H9 (cell line): ENCODE measurements around the gene OR2T3. TPM values are rescaled to one million over a fixed set of nuclear protein-coding genes. Genes with fewer than 3 reads are reported as not detected.

Experiments
- DNase-seq: peaks from one replicate; pipeline ENCODE4 v3.0.0-alpha.2; 2017
- H2AFZ ChIP-seq: one replicate; pipeline ENCODE4 v1.6.1; 2013; ENCODE audit warnings: mild to moderate bottlenecking, low read length, control low read depth, moderate library complexity
- H2AK5ac ChIP-seq: 2 replicates; pipeline ENCODE4 v1.6.1; 2013; ENCODE audit warnings: low read length, control low read depth, mixed read lengths; ENCODE audit not compliant: insufficient read length
- H2BK120ac ChIP-seq: one replicate; pipeline ENCODE4 v1.6.1; 2013; ENCODE audit warnings: low read depth, mild to moderate bottlenecking, low read length, control low read depth, inconsistent platforms; ENCODE audit not compliant: poor library complexity, severe bottlenecking
- H2BK12ac ChIP-seq: 2 replicates; pipeline ENCODE4 v1.6.1; 2013; ENCODE audit warnings: low read length, control low read depth, mixed read lengths, low read depth; ENCODE audit not compliant: insufficient read length
- H2BK15ac ChIP-seq: 2 replicates; pipeline ENCODE4 v1.6.1; 2013; ENCODE audit warnings: low read depth, low read length, control low read depth
- H2BK20ac ChIP-seq: one replicate; pipeline ENCODE4 v1.6.1; 2013; ENCODE audit warnings: low read depth, mild to moderate bottlenecking, low read length, control low read depth, inconsistent platforms; ENCODE audit not compliant: poor library complexity, severe bottlenecking
- H2BK5ac ChIP-seq: 2 replicates; pipeline ENCODE4 v1.6.1; 2013; ENCODE audit warnings: low read length, control low read depth, mixed read lengths; ENCODE audit not compliant: insufficient read length
- H3K14ac ChIP-seq: 2 replicates; pipeline ENCODE4 v1.6.1; 2013; ENCODE audit warnings: low read length, control low read depth; ENCODE audit not compliant: insufficient read depth
- H3K18ac ChIP-seq: 2 replicates; pipeline ENCODE4 v1.6.1; 2013; ENCODE audit warnings: low read depth, mild to moderate bottlenecking, mixed read lengths, low read length, control low read depth; ENCODE audit not compliant: insufficient read length
- H3K23ac ChIP-seq: 2 replicates; pipeline ENCODE4 v1.6.1; 2013; ENCODE audit warnings: low read length, control low read depth, mixed read lengths, low read depth; ENCODE audit not compliant: insufficient read length
- H3K23me2 ChIP-seq: 2 replicates; pipeline ENCODE4 v1.6.1; 2013; ENCODE audit warnings: low read depth, mild to moderate bottlenecking, mixed read lengths, low read length, control low read depth; ENCODE audit not compliant: insufficient read length, poor library complexity, severe bottlenecking
- H3K27ac ChIP-seq: 2 replicates; pipeline ENCODE4 v1.5.1; 2013; ENCODE audit warnings: low read length, control low read depth, mixed read lengths, low read depth; ENCODE audit not compliant: insufficient read length
- H3K27me3 ChIP-seq: 2 replicates; pipeline ENCODE4 v1.6.1; 2013; ENCODE audit warnings: low read length, control low read depth, inconsistent platforms; ENCODE audit not compliant: insufficient read depth
- H3K4ac ChIP-seq: 2 replicates; pipeline ENCODE4 v1.6.1; 2013; ENCODE audit warnings: low read depth, mild to moderate bottlenecking, control low read depth, inconsistent platforms, low read length, moderate library complexity
- H3K4me1 ChIP-seq: 2 replicates; pipeline ENCODE4 v1.6.1; 2013; ENCODE audit warnings: low read length, control low read depth, inconsistent platforms; ENCODE audit not compliant: insufficient read depth
- H3K4me2 ChIP-seq: 2 replicates; pipeline ENCODE4 v1.6.1; 2013; ENCODE audit warnings: low read length, control low read depth, mixed read lengths; ENCODE audit not compliant: insufficient read length, insufficient read depth
- H3K56ac ChIP-seq: 2 replicates; pipeline ENCODE4 v1.6.1; 2013; ENCODE audit warnings: low read depth, mild to moderate bottlenecking, mixed read lengths, low read length, control low read depth; ENCODE audit not compliant: insufficient read length
- H3K79me1 ChIP-seq: 2 replicates; pipeline ENCODE4 v1.6.1; 2013; ENCODE audit warnings: low read depth, mild to moderate bottlenecking, moderate library complexity, low read length, control low read depth, inconsistent platforms; ENCODE audit not compliant: insufficient read depth, poor library complexity, severe bottlenecking
- H3K79me2 ChIP-seq: 2 replicates; pipeline ENCODE4 v1.6.1; 2013; ENCODE audit warnings: low read length, control low read depth, inconsistent platforms; ENCODE audit not compliant: insufficient read depth
- H3K9ac ChIP-seq: 2 replicates; pipeline ENCODE4 v1.6.1; 2013; ENCODE audit warnings: low read length, control low read depth, mixed read lengths; ENCODE audit not compliant: insufficient read length; ENCODE audit errors: extremely low read depth
- H3K9me3 ChIP-seq: one replicate; pipeline ENCODE4 v1.6.1; 2013; ENCODE audit warnings: low read depth, low read length, inconsistent platforms; ENCODE audit not compliant: control insufficient read depth
- H3T11ph ChIP-seq: one replicate; pipeline ENCODE4 v1.6.1; 2013; ENCODE audit warnings: mild to moderate bottlenecking, low read length, control low read depth, inconsistent platforms
- H4K20me1 ChIP-seq: one replicate; pipeline ENCODE4 v1.6.1; 2013; ENCODE audit not compliant: control insufficient read depth, insufficient read length, insufficient read depth
- H4K5ac ChIP-seq: 2 replicates; pipeline ENCODE4 v1.6.1; 2013; ENCODE audit warnings: low read depth, mild to moderate bottlenecking, mixed read lengths, low read length, control low read depth; ENCODE audit not compliant: insufficient read length
- H4K8ac ChIP-seq: replicated peaks from 2 replicates; pipeline ENCODE4 v1.6.1; 2013; ENCODE audit warnings: low read length, control low read depth, mixed read lengths, low read depth; ENCODE audit not compliant: insufficient read length
- H4K91ac ChIP-seq: 2 replicates; pipeline ENCODE4 v1.6.1; 2013; ENCODE audit warnings: low read depth, mild to moderate bottlenecking, moderate library complexity, mixed read lengths, low read length, control low read depth; ENCODE audit not compliant: insufficient read length
- H3K27ac Mint-ChIP-seq, 3 experiments: 2 replicates in 2 of 3; 3 replicates in 1 of 3; pipeline ENCODE4 v1.8.0; 2020 to 2021; ENCODE audit warnings: mixed read lengths in 3 of 3, mild to moderate bottlenecking in 1 of 3, moderate library complexity in 1 of 3
- H3K27me3 Mint-ChIP-seq: 2 replicates; pipeline ENCODE4 v1.8.0; 2021; ENCODE audit warnings: low read depth, mild to moderate bottlenecking, moderate library complexity, mixed read lengths
- H3K36me3 Mint-ChIP-seq, 3 experiments: 2 replicates in 2 of 3; 3 replicates in 1 of 3; pipeline ENCODE4 v1.8.0; 2020 to 2021; ENCODE audit warnings: low read depth in 3 of 3, mixed read lengths in 3 of 3; ENCODE audit not compliant: insufficient read depth in 1 of 3
- H3K4me1 Mint-ChIP-seq, 2 experiments: 2 replicates each; pipeline ENCODE4 v1.8.0; 2020; ENCODE audit warnings: mixed read lengths in 2 of 2
- H3K4me3 Mint-ChIP-seq, 2 experiments: 2 replicates in 1 of 2; 3 replicates in 1 of 2; pipeline ENCODE4 v1.8.0; 2020 to 2021; ENCODE audit warnings: mild to moderate bottlenecking in 2 of 2, mixed read lengths in 2 of 2, moderate library complexity in 1 of 2
- H3K9me3 Mint-ChIP-seq, 2 experiments: 2 replicates in 1 of 2; 3 replicates in 1 of 2; pipeline ENCODE4 v1.8.0; 2020; ENCODE audit warnings: mild to moderate bottlenecking in 2 of 2, mixed read lengths in 2 of 2, moderate library complexity in 1 of 2
- CTCF ChIP-seq: fragments of 200-600 bp; sonication (generic); conservative IDR thresholded peaks from 3 replicates; pipeline ENCODE4 v1.8.0; 2021; ENCODE audit warnings: antibody characterized with exemption, mild to moderate bottlenecking
- WGBS: extraction: QIAGEN DNeasy Blood & Tissue Kit; methylation state at CpG from one replicate; pipeline ENCODE4 v1.1.7; 2013; ENCODE audit warnings: missing lambda C conversion rate, low lambda C conversion rate, mixed read lengths; ENCODE audit not compliant: insufficient read length; ENCODE audit errors: extremely low coverage; 5-methylcytosine and 5-hydroxymethylcytosine counted together
- total RNA-seq: library from RNA; stranded (reverse); gene quantifications from 2 replicates; pipeline ENCODE4 v1.2.1, GENCODE V29; 2021

Gene OR2T3
- total RNA-seq, 1 experiment from 2014 or later = not detected

- no peaks in the 10 kb centered on the region for H3K4me1 ChIP-seq
- H3K14ac ChIP-seq = no peak overlapping the region
- H3K9me3 ChIP-seq = peaks cover 36% of the 10 kb centered on the region
- no peak overlapping the region for H2AFZ ChIP-seq
- no CpG with 5 or more reads among the region's 12 CpGs for WGBS
- no peak overlapping the region for H2AK5ac ChIP-seq
- H3K4ac ChIP-seq = no peak overlapping the region
- no peaks in the 10 kb centered on the region for H3K79me2 ChIP-seq
- no peak for DNase-seq
- H3K9ac ChIP-seq = no peak overlapping the region
- no peak overlapping the region for H4K5ac ChIP-seq
- no peak overlapping the region for H3T11ph ChIP-seq
- H2BK12ac ChIP-seq = no peak overlapping the region
- no peak overlapping the region for H3K18ac ChIP-seq
- peaks cover 4% of the 10 kb centered on the region; the same call in 1 of the 2 replicates for H3K27me3 Mint-ChIP-seq
- no peaks in the 10 kb centered on the region for H3K79me1 ChIP-seq
- H3K27me3 ChIP-seq = no peaks in the 10 kb centered on the region
- no peak overlapping the region for H3K27ac ChIP-seq
- H3K23me2 ChIP-seq = no peaks in the 10 kb centered on the region
- no peak overlapping the region for H3K27ac Mint-ChIP-seq
- H3K4me2 ChIP-seq = no peak overlapping the region
- no peak overlapping the region for H3K4me3 Mint-ChIP-seq
- H3K56ac ChIP-seq = no peak overlapping the region
- H4K8ac ChIP-seq = no peak overlapping the region
- H2BK20ac ChIP-seq = no peak overlapping the region
- no peak overlapping the region for H2BK15ac ChIP-seq
- H3K36me3 Mint-ChIP-seq = peaks cover 4 to 23% (median 5%) of the 10 kb centered on the region in 3 experiments; a peak in 5 of 7 replicates
- no peak for TF ChIP-seq CTCF
- H3K9me3 Mint-ChIP-seq = peaks cover 66 to 70% of the 10 kb centered on the region in 2 experiments
- H3K4me1 Mint-ChIP-seq = no peaks in the 10 kb centered on the region
- no peak overlapping the region for H2BK5ac ChIP-seq
- H3K23ac ChIP-seq = no peak overlapping the region
- no peak overlapping the region for H2BK120ac ChIP-seq
- no peak overlapping the region for H4K91ac ChIP-seq
- H4K20me1 ChIP-seq = no peaks in the 10 kb centered on the region
Measured at GRCh38 chr1:248521856-248522255, 48.7 kb downstream of the OR2T3 start.

Other genes starting within 250 kb of the OR2T3 start
- not detected in 2 replicates for gene OR2M4, start 241.9 kb upstream of the OR2T3 start, total RNA-seq
- not detected in 2 replicates for gene OR2T33, start 195.4 kb upstream of the OR2T3 start, total RNA-seq
- not detected in 2 replicates for gene OR2T12, start 169.9 kb upstream of the OR2T3 start, total RNA-seq
- gene OR2M7, start 148.8 kb upstream of the OR2T3 start, total RNA-seq = not detected in 2 replicates
- not detected in 2 replicates for gene OR14C36, start 124.6 kb upstream of the OR2T3 start, total RNA-seq
- gene OR2T4, start 111.7 kb upstream of the OR2T3 start, total RNA-seq = not detected in 2 replicates
- not detected in 2 replicates for gene OR2T6, start 97.6 kb upstream of the OR2T3 start, total RNA-seq
- gene OR2T1, start 70.3 kb upstream of the OR2T3 start, total RNA-seq = not detected in 2 replicates
- not detected in 2 replicates for gene OR2T2, start 27.7 kb upstream of the OR2T3 start, total RNA-seq
- gene OR2T5, start 15.2 kb downstream of the OR2T3 start, total RNA-seq = not detected in 2 replicates
- gene OR2G6, start 34.7 kb downstream of the OR2T3 start, total RNA-seq = not detected in 2 replicates
- gene OR2T29, start 89.4 kb downstream of the OR2T3 start, total RNA-seq = not detected in 2 replicates
- gene OR2T34, start 101.4 kb downstream of the OR2T3 start, total RNA-seq = not detected in 2 replicates
- gene OR2T10, start 124.3 kb downstream of the OR2T3 start, total RNA-seq = not detected in 2 replicates
- not detected in 2 replicates for gene OR2T11, start 161.7 kb downstream of the OR2T3 start, total RNA-seq
- not detected in 2 replicates for gene OR2T35, start 171.9 kb downstream of the OR2T3 start, total RNA-seq
- not detected in 2 replicates for gene OR2T27, start 182.2 kb downstream of the OR2T3 start, total RNA-seq
- gene OR14I1, start 229.4 kb downstream of the OR2T3 start, total RNA-seq = not detected in 2 replicates